H9 (cell line): Measurements from ENCODE around the gene KDM4C. TPM values are rescaled to one million over a fixed set of nuclear protein-coding genes. Genes with fewer than 3 reads are reported as not detected.

Experiments
- DNase-seq: peaks from one replicate; pipeline ENCODE4 v3.0.0-alpha.2; 2017
- H2AFZ ChIP-seq: one replicate; pipeline ENCODE4 v1.6.1; 2013; ENCODE audit warnings: mild to moderate bottlenecking, low read length, control low read depth, moderate library complexity
- H2AK5ac ChIP-seq: 2 replicates; pipeline ENCODE4 v1.6.1; 2013; ENCODE audit warnings: low read length, control low read depth, mixed read lengths; ENCODE audit not compliant: insufficient read length
- H2BK120ac ChIP-seq: one replicate; pipeline ENCODE4 v1.6.1; 2013; ENCODE audit warnings: low read depth, mild to moderate bottlenecking, low read length, control low read depth, inconsistent platforms; ENCODE audit not compliant: poor library complexity, severe bottlenecking
- H2BK12ac ChIP-seq: 2 replicates; pipeline ENCODE4 v1.6.1; 2013; ENCODE audit warnings: low read length, control low read depth, mixed read lengths, low read depth; ENCODE audit not compliant: insufficient read length
- H2BK15ac ChIP-seq: 2 replicates; pipeline ENCODE4 v1.6.1; 2013; ENCODE audit warnings: low read depth, low read length, control low read depth
- H2BK20ac ChIP-seq: one replicate; pipeline ENCODE4 v1.6.1; 2013; ENCODE audit warnings: low read depth, mild to moderate bottlenecking, low read length, control low read depth, inconsistent platforms; ENCODE audit not compliant: poor library complexity, severe bottlenecking
- H2BK5ac ChIP-seq: 2 replicates; pipeline ENCODE4 v1.6.1; 2013; ENCODE audit warnings: low read length, control low read depth, mixed read lengths; ENCODE audit not compliant: insufficient read length
- H3K14ac ChIP-seq: 2 replicates; pipeline ENCODE4 v1.6.1; 2013; ENCODE audit warnings: low read length, control low read depth; ENCODE audit not compliant: insufficient read depth
- H3K18ac ChIP-seq: 2 replicates; pipeline ENCODE4 v1.6.1; 2013; ENCODE audit warnings: low read depth, mild to moderate bottlenecking, mixed read lengths, low read length, control low read depth; ENCODE audit not compliant: insufficient read length
- H3K23ac ChIP-seq: 2 replicates; pipeline ENCODE4 v1.6.1; 2013; ENCODE audit warnings: low read length, control low read depth, mixed read lengths, low read depth; ENCODE audit not compliant: insufficient read length
- H3K23me2 ChIP-seq: 2 replicates; pipeline ENCODE4 v1.6.1; 2013; ENCODE audit warnings: low read depth, mild to moderate bottlenecking, mixed read lengths, low read length, control low read depth; ENCODE audit not compliant: insufficient read length, poor library complexity, severe bottlenecking
- H3K27ac ChIP-seq: 2 replicates; pipeline ENCODE4 v1.5.1; 2013; ENCODE audit warnings: low read length, control low read depth, mixed read lengths, low read depth; ENCODE audit not compliant: insufficient read length
- H3K27me3 ChIP-seq: 2 replicates; pipeline ENCODE4 v1.6.1; 2013; ENCODE audit warnings: low read length, control low read depth, inconsistent platforms; ENCODE audit not compliant: insufficient read depth
- H3K4ac ChIP-seq: 2 replicates; pipeline ENCODE4 v1.6.1; 2013; ENCODE audit warnings: low read depth, mild to moderate bottlenecking, control low read depth, inconsistent platforms, low read length, moderate library complexity
- H3K4me1 ChIP-seq: 2 replicates; pipeline ENCODE4 v1.6.1; 2013; ENCODE audit warnings: low read length, control low read depth, inconsistent platforms; ENCODE audit not compliant: insufficient read depth
- H3K4me2 ChIP-seq: 2 replicates; pipeline ENCODE4 v1.6.1; 2013; ENCODE audit warnings: low read length, control low read depth, mixed read lengths; ENCODE audit not compliant: insufficient read length, insufficient read depth
- H3K56ac ChIP-seq: 2 replicates; pipeline ENCODE4 v1.6.1; 2013; ENCODE audit warnings: low read depth, mild to moderate bottlenecking, mixed read lengths, low read length, control low read depth; ENCODE audit not compliant: insufficient read length
- H3K79me1 ChIP-seq: 2 replicates; pipeline ENCODE4 v1.6.1; 2013; ENCODE audit warnings: low read depth, mild to moderate bottlenecking, moderate library complexity, low read length, control low read depth, inconsistent platforms; ENCODE audit not compliant: insufficient read depth, poor library complexity, severe bottlenecking
- H3K79me2 ChIP-seq: 2 replicates; pipeline ENCODE4 v1.6.1; 2013; ENCODE audit warnings: low read length, control low read depth, inconsistent platforms; ENCODE audit not compliant: insufficient read depth
- H3K9ac ChIP-seq: 2 replicates; pipeline ENCODE4 v1.6.1; 2013; ENCODE audit warnings: low read length, control low read depth, mixed read lengths; ENCODE audit not compliant: insufficient read length; ENCODE audit errors: extremely low read depth
- H3K9me3 ChIP-seq: one replicate; pipeline ENCODE4 v1.6.1; 2013; ENCODE audit warnings: low read depth, low read length, inconsistent platforms; ENCODE audit not compliant: control insufficient read depth
- H3T11ph ChIP-seq: one replicate; pipeline ENCODE4 v1.6.1; 2013; ENCODE audit warnings: mild to moderate bottlenecking, low read length, control low read depth, inconsistent platforms
- H4K20me1 ChIP-seq: one replicate; pipeline ENCODE4 v1.6.1; 2013; ENCODE audit not compliant: control insufficient read depth, insufficient read length, insufficient read depth
- H4K5ac ChIP-seq: 2 replicates; pipeline ENCODE4 v1.6.1; 2013; ENCODE audit warnings: low read depth, mild to moderate bottlenecking, mixed read lengths, low read length, control low read depth; ENCODE audit not compliant: insufficient read length
- H4K8ac ChIP-seq: replicated peaks from 2 replicates; pipeline ENCODE4 v1.6.1; 2013; ENCODE audit warnings: low read length, control low read depth, mixed read lengths, low read depth; ENCODE audit not compliant: insufficient read length
- H4K91ac ChIP-seq: 2 replicates; pipeline ENCODE4 v1.6.1; 2013; ENCODE audit warnings: low read depth, mild to moderate bottlenecking, moderate library complexity, mixed read lengths, low read length, control low read depth; ENCODE audit not compliant: insufficient read length
- H3K27ac Mint-ChIP-seq, 3 experiments: 2 replicates in 2 of 3; 3 replicates in 1 of 3; pipeline ENCODE4 v1.8.0; 2020 to 2021; ENCODE audit warnings: mixed read lengths in 3 of 3, mild to moderate bottlenecking in 1 of 3, moderate library complexity in 1 of 3
- H3K27me3 Mint-ChIP-seq: 2 replicates; pipeline ENCODE4 v1.8.0; 2021; ENCODE audit warnings: low read depth, mild to moderate bottlenecking, moderate library complexity, mixed read lengths
- H3K36me3 Mint-ChIP-seq, 3 experiments: 2 replicates in 2 of 3; 3 replicates in 1 of 3; pipeline ENCODE4 v1.8.0; 2020 to 2021; ENCODE audit warnings: low read depth in 3 of 3, mixed read lengths in 3 of 3; ENCODE audit not compliant: insufficient read depth in 1 of 3
- H3K4me1 Mint-ChIP-seq, 2 experiments: 2 replicates each; pipeline ENCODE4 v1.8.0; 2020; ENCODE audit warnings: mixed read lengths in 2 of 2
- H3K4me3 Mint-ChIP-seq, 2 experiments: 2 replicates in 1 of 2; 3 replicates in 1 of 2; pipeline ENCODE4 v1.8.0; 2020 to 2021; ENCODE audit warnings: mild to moderate bottlenecking in 2 of 2, mixed read lengths in 2 of 2, moderate library complexity in 1 of 2
- H3K9me3 Mint-ChIP-seq, 2 experiments: 2 replicates in 1 of 2; 3 replicates in 1 of 2; pipeline ENCODE4 v1.8.0; 2020; ENCODE audit warnings: mild to moderate bottlenecking in 2 of 2, mixed read lengths in 2 of 2, moderate library complexity in 1 of 2
- WGBS: extraction: QIAGEN DNeasy Blood & Tissue Kit; methylation state at CpG from one replicate; pipeline ENCODE4 v1.1.7; 2013; ENCODE audit warnings: missing lambda C conversion rate, low lambda C conversion rate, mixed read lengths; ENCODE audit not compliant: insufficient read length; ENCODE audit errors: extremely low coverage; 5-methylcytosine and 5-hydroxymethylcytosine counted together
- total RNA-seq: library from RNA; stranded (reverse); gene quantifications from 2 replicates; pipeline ENCODE4 v1.2.1, GENCODE V29; 2021
- TF ChIP-seq, protein P1 (sequence below): fragments of 200-600 bp; sonication (generic); conservative IDR thresholded peaks from 3 replicates; pipeline ENCODE4 v1.8.0; 2021; ENCODE audit warnings: antibody characterized with exemption, mild to moderate bottlenecking

The KDM4C gene
- total RNA-seq, 1 experiment from 2014 or later = 24.0 TPM

- Histone ChIP-seq H2BK15ac (no peak overlapping the region), H3K23me2 (no peaks in the 10 kb centered on the region), H3K27me3 (no peaks in the 10 kb centered on the region), H2AFZ (no peak overlapping the region), H3K56ac (no peak overlapping the region), H3K4ac (no peak overlapping the region), H2BK5ac (no peak overlapping the region), H2BK12ac (no peak overlapping the region), H3K18ac (no peak overlapping the region), H3K9ac (no peak overlapping the region), H2BK20ac (no peak overlapping the region), H2AK5ac (no peak overlapping the region), H4K8ac (no peak overlapping the region), H3K79me2 (no peaks in the 10 kb centered on the region), H3K27ac (no peak overlapping the region), H3K23ac (no peak overlapping the region), H3K4me1 (no peaks in the 10 kb centered on the region), H2BK120ac (no peak overlapping the region), H4K91ac (no peak overlapping the region), H3K9me3 (no peaks in the 10 kb centered on the region), H4K5ac (no peak overlapping the region), H3K79me1 (no peaks in the 10 kb centered on the region), H3T11ph (no peak overlapping the region), H4K20me1 (no peaks in the 10 kb centered on the region), H3K14ac (no peak overlapping the region), H3K4me2 (no peak overlapping the region)
- Mint-ChIP-seq H3K36me3 (no peaks in the 10 kb centered on the region; a peak in 1 of 7 replicates), H3K27me3 (no peaks in the 10 kb centered on the region), H3K27ac (no peak overlapping the region), H3K4me1 (peaks cover 0 to 1% of the 10 kb centered on the region in 2 experiments; a peak in 2 of 4 replicates), H3K9me3 (no peaks in the 10 kb centered on the region), H3K4me3 (no peak overlapping the region)
- TF ChIP-seq, protein P1, sequence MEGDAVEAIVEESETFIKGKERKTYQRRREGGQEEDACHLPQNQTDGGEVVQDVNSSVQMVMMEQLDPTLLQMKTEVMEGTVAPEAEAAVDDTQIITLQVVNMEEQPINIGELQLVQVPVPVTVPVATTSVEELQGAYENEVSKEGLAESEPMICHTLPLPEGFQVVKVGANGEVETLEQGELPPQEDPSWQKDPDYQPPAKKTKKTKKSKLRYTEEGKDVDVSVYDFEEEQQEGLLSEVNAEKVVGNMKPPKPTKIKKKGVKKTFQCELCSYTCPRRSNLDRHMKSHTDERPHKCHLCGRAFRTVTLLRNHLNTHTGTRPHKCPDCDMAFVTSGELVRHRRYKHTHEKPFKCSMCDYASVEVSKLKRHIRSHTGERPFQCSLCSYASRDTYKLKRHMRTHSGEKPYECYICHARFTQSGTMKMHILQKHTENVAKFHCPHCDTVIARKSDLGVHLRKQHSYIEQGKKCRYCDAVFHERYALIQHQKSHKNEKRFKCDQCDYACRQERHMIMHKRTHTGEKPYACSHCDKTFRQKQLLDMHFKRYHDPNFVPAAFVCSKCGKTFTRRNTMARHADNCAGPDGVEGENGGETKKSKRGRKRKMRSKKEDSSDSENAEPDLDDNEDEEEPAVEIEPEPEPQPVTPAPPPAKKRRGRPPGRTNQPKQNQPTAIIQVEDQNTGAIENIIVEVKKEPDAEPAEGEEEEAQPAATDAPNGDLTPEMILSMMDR = no peak
- no peak for DNase-seq
- WGBS = no CpG with 5 or more reads among the region's 3 CpGs
Observed at GRCh38 chr9:6960777-6961176, 203.0 kb downstream of the KDM4C start.
